Ishikawa (cell line): ENCODE measurements around the gene YBX2.

Experiments
- CEBPB ChIP-seq: IDR thresholded peaks from 2 replicates; pipeline ENCODE4 v1.6.1; 2012
- CREB1 ChIP-seq: IDR thresholded peaks from 2 replicates; pipeline ENCODE4 v1.6.1; 2012; ENCODE audit warnings: low read depth
- EGR1 ChIP-seq: IDR thresholded peaks from 2 replicates; pipeline ENCODE4 v1.6.1; 2012
- EP300 ChIP-seq: IDR thresholded peaks from 2 replicates; pipeline ENCODE4 v1.6.1; 2012; ENCODE audit warnings: borderline replicate concordance
- FOXM1 ChIP-seq: IDR thresholded peaks from 2 replicates; pipeline ENCODE4 v1.6.1; 2012; ENCODE audit warnings: low read depth, borderline replicate concordance
- NFIC ChIP-seq: IDR thresholded peaks from 2 replicates; pipeline ENCODE4 v1.6.1; 2012
- RAD21 ChIP-seq: IDR thresholded peaks from 2 replicates; pipeline ENCODE4 v1.6.1; 2012; ENCODE audit warnings: low read depth
- TAF1 ChIP-seq: IDR thresholded peaks from 2 replicates; pipeline ENCODE4 v1.6.1; 2012; ENCODE audit warnings: low read depth, mild to moderate bottlenecking
- TCF12 ChIP-seq: IDR thresholded peaks from 2 replicates; pipeline ENCODE4 v1.6.1; 2012; ENCODE audit warnings: low read depth
- TEAD4 ChIP-seq: IDR thresholded peaks from 2 replicates; pipeline ENCODE4 v1.6.1; 2012
- YY1 ChIP-seq: IDR thresholded peaks from 2 replicates; pipeline ENCODE4 v1.6.1; 2012; ENCODE audit warnings: low read depth
- ZBTB7A ChIP-seq: IDR thresholded peaks from 2 replicates; pipeline ENCODE4 v1.6.1; 2012; ENCODE audit warnings: low read depth
- TF ChIP-seq, protein P1 (sequence below): IDR thresholded peaks from 2 replicates; pipeline ENCODE4 v1.6.1; 2012
- TF ChIP-seq, protein P2 (sequence below): IDR thresholded peaks from 2 replicates; pipeline ENCODE4 v1.6.1; 2012
- TF ChIP-seq, protein P3 (sequence below): IDR thresholded peaks from 2 replicates; pipeline ENCODE4 v1.6.1; 2012; ENCODE audit warnings: low read depth, mild to moderate bottlenecking

Gene YBX2

DNA sequence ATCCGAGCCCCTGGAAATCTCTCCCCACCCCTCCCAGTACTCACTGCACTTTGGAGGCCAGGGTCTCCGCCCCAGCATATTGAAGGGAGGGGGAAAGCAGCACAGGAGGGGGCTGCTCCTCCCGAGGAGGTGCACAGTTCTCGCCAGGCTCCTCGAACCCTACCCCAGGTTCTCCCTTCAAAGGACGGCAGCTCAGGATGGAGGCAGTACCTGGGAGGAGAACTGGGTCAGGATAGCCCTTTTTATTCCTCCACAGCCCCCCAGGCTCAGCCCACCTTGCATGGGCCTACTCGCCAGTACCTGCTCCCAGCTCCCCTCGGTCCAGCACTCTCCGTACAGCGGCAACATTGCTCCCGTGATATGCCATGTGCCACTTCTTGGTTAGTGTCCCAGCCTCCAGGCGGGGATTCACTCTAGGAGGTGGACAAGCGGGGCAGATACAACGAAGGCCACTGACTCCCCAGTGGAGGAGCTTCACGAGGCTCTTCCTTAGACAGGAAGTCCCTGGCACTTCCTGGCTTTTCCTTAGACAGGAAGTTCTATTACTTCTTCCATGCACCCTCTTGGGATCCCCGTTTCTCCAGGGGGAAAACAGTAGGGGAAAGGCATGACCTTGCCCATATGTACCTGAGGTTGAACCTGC is 22.8 kb upstream of the YBX2 start:
- TF ChIP-seq FOXM1 (no peak), RAD21 (no peak), TEAD4 (no peak), NFIC (no peak), EGR1 (no peak), EP300 (no peak), ZBTB7A (no peak), CEBPB (no peak), TAF1 (no peak), YY1 (no peak), TCF12 (no peak), CREB1 (no peak)
- TF ChIP-seq, protein P1, sequence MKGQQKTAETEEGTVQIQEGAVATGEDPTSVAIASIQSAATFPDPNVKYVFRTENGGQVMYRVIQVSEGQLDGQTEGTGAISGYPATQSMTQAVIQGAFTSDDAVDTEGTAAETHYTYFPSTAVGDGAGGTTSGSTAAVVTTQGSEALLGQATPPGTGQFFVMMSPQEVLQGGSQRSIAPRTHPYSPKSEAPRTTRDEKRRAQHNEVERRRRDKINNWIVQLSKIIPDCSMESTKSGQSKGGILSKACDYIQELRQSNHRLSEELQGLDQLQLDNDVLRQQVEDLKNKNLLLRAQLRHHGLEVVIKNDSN = no peak
- TF ChIP-seq, protein P2, sequence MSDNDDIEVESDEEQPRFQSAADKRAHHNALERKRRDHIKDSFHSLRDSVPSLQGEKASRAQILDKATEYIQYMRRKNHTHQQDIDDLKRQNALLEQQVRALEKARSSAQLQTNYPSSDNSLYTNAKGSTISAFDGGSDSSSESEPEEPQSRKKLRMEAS = no peak
- TF ChIP-seq, protein P3, sequence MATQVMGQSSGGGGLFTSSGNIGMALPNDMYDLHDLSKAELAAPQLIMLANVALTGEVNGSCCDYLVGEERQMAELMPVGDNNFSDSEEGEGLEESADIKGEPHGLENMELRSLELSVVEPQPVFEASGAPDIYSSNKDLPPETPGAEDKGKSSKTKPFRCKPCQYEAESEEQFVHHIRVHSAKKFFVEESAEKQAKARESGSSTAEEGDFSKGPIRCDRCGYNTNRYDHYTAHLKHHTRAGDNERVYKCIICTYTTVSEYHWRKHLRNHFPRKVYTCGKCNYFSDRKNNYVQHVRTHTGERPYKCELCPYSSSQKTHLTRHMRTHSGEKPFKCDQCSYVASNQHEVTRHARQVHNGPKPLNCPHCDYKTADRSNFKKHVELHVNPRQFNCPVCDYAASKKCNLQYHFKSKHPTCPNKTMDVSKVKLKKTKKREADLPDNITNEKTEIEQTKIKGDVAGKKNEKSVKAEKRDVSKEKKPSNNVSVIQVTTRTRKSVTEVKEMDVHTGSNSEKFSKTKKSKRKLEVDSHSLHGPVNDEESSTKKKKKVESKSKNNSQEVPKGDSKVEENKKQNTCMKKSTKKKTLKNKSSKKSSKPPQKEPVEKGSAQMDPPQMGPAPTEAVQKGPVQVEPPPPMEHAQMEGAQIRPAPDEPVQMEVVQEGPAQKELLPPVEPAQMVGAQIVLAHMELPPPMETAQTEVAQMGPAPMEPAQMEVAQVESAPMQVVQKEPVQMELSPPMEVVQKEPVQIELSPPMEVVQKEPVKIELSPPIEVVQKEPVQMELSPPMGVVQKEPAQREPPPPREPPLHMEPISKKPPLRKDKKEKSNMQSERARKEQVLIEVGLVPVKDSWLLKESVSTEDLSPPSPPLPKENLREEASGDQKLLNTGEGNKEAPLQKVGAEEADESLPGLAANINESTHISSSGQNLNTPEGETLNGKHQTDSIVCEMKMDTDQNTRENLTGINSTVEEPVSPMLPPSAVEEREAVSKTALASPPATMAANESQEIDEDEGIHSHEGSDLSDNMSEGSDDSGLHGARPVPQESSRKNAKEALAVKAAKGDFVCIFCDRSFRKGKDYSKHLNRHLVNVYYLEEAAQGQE = no peak

DNA sequence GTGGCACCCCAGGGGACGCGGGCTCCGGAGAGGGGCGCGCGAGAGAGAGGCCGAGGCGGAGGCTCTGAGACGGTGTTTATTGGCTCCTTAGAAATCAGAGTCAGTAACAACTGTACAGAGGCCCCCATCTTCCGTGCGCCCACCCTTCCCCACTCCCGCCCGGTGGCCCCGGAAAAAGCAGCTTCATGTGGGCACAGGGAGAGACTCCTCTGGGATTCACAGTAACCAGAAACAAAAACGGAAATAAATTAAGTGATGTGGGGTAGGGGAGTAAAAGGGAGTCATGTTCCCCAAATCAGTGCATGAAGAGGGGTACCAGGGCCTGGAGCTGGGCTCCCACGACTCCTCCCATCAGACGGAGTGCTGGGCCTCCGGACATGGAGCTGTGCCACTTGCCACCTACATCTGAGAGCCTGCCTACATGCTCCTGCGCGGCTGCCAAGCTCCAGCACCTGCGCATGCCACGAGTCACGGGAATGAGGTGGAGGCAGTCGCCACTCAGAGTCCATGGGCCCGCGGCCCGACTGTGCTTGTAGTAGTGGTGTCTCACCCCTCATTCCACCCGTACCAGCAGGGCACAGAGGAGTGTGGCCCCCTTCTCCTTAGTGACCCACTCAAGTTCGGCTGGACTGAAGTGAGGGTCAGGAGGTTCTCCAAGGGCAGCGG is 21.3 kb upstream of the YBX2 start:
- no peak for TF ChIP-seq TEAD4
- no peak for TF ChIP-seq FOXM1
- 0 out of 2 replicates have a peak, but pooled peaks have one; percentile 5 for TF ChIP-seq EP300
- TF ChIP-seq ZBTB7A = no peak

DNA sequence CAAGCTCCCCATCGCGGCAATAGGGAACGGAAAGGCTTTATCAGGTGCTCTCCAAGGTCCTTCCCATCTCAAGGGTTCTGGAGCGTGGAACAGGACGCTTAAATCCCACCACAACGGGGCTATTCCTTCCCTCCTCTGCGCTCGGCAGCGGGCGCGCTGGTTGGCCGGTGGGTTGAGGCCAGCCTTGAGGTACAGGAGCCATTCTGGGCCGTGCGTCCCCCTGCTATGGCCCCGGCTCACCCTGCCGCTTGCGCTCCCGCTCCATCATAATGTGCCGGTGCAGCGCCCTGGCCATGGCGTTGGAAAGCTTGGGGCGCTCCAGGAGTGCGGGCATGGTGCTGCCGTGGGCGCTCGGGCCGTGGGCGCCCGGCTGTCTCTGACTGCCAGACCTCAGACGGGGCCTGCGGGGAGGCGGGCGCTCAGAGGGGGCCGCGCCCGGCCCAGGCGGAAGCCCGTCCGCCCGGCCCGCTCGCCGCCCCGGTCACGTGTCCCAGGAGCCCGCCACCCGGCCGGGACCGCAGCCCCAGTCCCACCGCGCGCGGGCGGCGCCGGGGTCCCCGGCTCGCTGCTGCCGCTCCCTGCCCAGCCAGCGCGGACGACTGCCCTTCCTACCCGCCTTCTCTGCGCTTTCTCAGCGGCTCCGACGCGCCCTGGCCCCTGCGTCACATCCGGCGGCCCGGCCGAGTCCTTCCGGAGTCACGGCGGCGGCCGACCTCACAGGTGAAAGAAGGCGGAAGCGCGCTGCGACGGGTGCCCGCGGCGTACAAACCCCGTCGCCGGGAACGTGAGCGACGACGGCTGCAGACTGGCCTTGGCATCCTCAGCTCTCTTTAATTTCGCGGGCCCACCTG is 20.5 kb upstream of the YBX2 start, which contains the start of gene GPS2:
Gene GPS2 (minus strand): TSS at position 642 of the 851 bp plus-strand sequence. CDS start 308 bp downstream, at position 334.
- TF ChIP-seq TCF12 (peak; percentile 57; the same call in 1 of the 2 replicates), EGR1 (no peak), RAD21 (no peak; the same call in 1 of the 2 replicates), NFIC (no peak), ZBTB7A (no peak), CEBPB (no peak), FOXM1 (no peak), TEAD4 (no peak), TAF1 (peak; percentile 79), EP300 (0 out of 2 replicates have a peak, but pooled peaks have one; percentile 17), CREB1 (peak; percentile 84), YY1 (peak; percentile 69; the same call in 1 of the 2 replicates)
- TF ChIP-seq, protein P2 = peak; percentile 68
- TF ChIP-seq, protein P3 = peak; percentile 87
- TF ChIP-seq, protein P1 = peak; percentile 71

DNA sequence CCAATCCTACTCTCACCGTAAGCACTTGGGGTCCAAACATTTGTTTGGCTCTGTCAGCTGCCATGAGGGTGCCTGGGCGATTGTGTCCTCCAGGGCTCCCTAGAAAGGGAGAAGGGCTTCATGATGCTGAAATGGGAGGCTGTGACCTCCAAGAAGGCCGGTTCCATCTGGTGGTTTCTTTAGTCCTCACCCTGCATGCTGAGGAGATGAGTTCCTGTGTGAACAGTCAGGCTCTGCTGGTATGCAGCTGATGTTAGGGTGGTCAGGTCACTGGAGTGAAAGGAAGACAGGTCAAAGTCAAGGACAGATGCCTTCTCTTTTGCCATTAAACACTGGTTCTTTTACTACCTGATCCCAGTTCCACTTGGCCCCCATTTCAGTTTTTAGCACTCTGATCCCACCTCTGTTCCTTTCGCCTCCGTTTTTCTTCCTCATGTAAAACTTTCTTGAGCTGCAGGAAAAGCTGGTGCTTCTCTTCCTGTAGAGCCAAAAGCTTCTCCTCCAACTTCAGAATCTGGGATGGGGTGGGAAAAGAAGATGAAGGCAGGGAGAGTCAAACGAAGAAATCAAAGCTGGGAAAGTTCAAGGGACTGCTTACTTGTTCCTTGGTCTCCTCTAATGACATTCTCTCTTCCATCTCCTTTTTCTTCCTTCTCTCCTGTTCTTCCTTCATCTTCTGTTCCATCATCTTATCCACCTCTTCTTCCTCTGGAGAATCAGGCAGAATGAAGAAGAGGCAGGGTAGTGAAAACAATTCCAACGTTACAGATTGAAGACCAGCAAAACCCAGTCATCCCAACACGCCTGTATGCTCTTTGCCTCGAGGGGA is 19.7 kb upstream of the YBX2 start:
- no peak for TF ChIP-seq TCF12
- TF ChIP-seq TEAD4 = no peak
- TF ChIP-seq, protein P1 = no peak
- no peak for TF ChIP-seq EP300
- TF ChIP-seq CREB1 = no peak
- TF ChIP-seq, protein P3 = no peak
- TF ChIP-seq YY1 = no peak
- TF ChIP-seq TAF1 = no peak
- TF ChIP-seq RAD21 = no peak
- TF ChIP-seq NFIC = no peak
